Upper lobe of right lung (tissue), 1 donor: ENCODE results near the gene ANKS1B. TPM values are rescaled to one million over a fixed set of nuclear protein-coding genes. Genes with fewer than 3 reads are reported as not detected.

Experiments used
- ATAC-seq: fragments of 200-7000 bp; cut with Tn5 transposase; one replicate; pipeline ENCODE4 v1.9.1; 2020; ENCODE audit warnings: mild to moderate bottlenecking, moderate library complexity
- DNase-seq: peaks from one replicate; pipeline ENCODE4 v3.0.0-alpha.2; 2020
- H3K27ac ChIP-seq: fragments of 200-600 bp; one replicate; pipeline ENCODE4 v1.8.0; 2022
- H3K27me3 ChIP-seq: fragments of 200-600 bp; one replicate; pipeline ENCODE4 v1.8.0; 2022; ENCODE audit warnings: mild to moderate bottlenecking
- H3K36me3 ChIP-seq: fragments of 200-600 bp; one replicate; pipeline ENCODE4 v1.8.0; 2022
- H3K4me1 ChIP-seq: fragments of 200-600 bp; one replicate; pipeline ENCODE4 v1.8.0; 2022
- H3K4me3 ChIP-seq: fragments of 200-600 bp; one replicate; pipeline ENCODE4 v1.8.0; 2022; ENCODE audit warnings: mild to moderate bottlenecking
- H3K9me3 ChIP-seq: fragments of 200-600 bp; one replicate; pipeline ENCODE4 v1.8.0; 2022
- intact Hi-C: fragments of 100-400 bp; cut with DNase I; formaldehyde crosslinking; loops from one replicate; pipeline ENCODE4 v1.11.0; 2022
- total RNA-seq: library from RNA; stranded (reverse); fragmentation: NEBNext Ultra II Directional; extraction: Animal tissue kit (Norgen Biotek cat#: 25700); gene quantifications from one replicate; pipeline ENCODE4 v1.2.1, GENCODE V29; 2021
- TF ChIP-seq, protein P1 (sequence below): fragments of 200-600 bp; IDR thresholded peaks from one replicate; pipeline ENCODE4 v1.8.0; 2022; ENCODE audit warnings: antibody characterized with exemption
- donor health status: DM: no; HTN: yes; CAD: no; lungs with severe emphysema.

ANKS1B gene
- total RNA-seq, 1 donor from 2014 or later, result 5.3 TPM

DNA sequence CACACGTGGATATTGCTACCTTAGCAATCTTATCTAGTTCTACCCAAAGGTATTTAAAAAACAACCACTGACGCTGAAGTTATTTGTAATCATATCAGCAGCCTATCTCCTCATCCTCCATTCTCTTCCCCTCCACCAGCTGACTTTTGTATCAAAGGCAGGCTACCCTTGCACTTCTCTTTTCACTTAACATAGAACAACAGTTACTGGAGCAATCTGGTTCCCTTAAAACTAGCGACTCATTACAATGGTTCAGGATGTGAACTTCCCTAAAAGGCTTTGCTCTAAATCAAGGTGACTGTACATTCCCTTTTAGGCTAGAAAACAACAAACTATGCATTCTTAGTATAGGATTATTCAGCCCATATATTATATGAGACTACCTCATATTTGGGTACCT is 935.0 kb downstream of the ANKS1B start:
- TF ChIP-seq, protein P1, sequence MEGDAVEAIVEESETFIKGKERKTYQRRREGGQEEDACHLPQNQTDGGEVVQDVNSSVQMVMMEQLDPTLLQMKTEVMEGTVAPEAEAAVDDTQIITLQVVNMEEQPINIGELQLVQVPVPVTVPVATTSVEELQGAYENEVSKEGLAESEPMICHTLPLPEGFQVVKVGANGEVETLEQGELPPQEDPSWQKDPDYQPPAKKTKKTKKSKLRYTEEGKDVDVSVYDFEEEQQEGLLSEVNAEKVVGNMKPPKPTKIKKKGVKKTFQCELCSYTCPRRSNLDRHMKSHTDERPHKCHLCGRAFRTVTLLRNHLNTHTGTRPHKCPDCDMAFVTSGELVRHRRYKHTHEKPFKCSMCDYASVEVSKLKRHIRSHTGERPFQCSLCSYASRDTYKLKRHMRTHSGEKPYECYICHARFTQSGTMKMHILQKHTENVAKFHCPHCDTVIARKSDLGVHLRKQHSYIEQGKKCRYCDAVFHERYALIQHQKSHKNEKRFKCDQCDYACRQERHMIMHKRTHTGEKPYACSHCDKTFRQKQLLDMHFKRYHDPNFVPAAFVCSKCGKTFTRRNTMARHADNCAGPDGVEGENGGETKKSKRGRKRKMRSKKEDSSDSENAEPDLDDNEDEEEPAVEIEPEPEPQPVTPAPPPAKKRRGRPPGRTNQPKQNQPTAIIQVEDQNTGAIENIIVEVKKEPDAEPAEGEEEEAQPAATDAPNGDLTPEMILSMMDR, result no peak
- intact Hi-C loops, result no loop called here

DNA sequence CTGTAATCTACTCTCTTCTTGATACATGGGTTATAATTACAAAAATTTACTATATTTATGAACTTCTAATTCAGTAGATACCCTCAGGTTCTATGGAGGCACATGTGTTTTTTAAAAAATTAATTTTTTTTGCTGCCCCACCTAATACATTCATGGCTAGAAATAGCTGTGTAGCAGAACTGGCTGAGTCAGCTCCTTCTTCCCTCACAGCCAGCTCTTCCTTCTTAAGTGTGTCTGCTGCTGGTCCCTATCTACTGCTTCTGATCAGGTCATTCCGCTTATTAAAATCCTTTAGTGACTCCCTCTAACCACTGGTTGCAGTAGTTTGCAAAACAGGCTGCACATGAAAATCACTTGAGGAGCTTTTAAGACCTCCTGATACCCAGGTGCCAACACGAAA is 939.6 kb downstream of the ANKS1B start:
- TF ChIP-seq, protein P1, result no peak
- ATAC-seq, result no peak
- intact Hi-C loops, result no loop called here

More for the DNA sequence above, 935.0 kb downstream of the ANKS1B start:
- Histone ChIP-seq H3K4me1 (no peaks in the 10 kb centered on the region), H3K27ac (no peak overlapping the region), H3K27me3 (no peaks in the 10 kb centered on the region), H3K4me3 (no peak overlapping the region), H3K36me3 (no peaks in the 10 kb centered on the region), H3K9me3 (no peaks in the 10 kb centered on the region)
- peak; percentile 55 for ATAC-seq
- no peak for DNase-seq

DNA sequence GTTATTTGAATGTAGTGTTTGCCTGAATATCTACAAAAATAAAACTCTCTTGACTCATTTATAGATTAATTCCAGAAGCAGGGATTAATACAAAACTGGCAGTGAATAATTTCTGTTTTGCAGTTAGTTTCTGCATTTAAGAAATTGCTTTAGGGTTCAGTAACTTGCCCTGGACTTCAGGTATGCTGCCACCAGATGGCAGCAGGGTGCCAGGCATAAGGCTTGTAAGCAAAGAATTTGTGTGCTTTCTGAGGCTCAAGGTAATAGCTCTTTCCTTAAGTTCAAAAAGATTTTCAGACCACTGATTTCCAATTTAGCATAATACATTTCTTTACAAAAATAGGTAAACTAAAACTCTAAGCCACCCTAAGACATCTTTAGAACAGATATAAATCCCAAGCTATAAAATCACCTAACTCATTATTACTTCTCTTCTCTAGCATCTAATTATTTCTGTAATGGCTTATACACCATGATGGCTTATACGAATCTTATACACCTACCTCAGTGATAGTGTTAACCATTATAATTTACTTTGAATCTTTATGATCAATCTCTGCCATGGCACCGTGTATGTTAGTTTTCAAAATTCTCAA is 941.3 kb downstream of the ANKS1B start:
- no peaks in the 10 kb centered on the region for H3K9me3 ChIP-seq
- no peak overlapping the region for H3K27ac ChIP-seq
- ATAC-seq (peak; percentile 77), DNase-seq (peak; percentile 77)
- H3K4me1 ChIP-seq, result no peaks in the 10 kb centered on the region
- no peak overlapping the region for H3K4me3 ChIP-seq
- intact Hi-C loops, result no loop called here
- H3K36me3 ChIP-seq, result no peaks in the 10 kb centered on the region
- no peaks in the 10 kb centered on the region for H3K27me3 ChIP-seq
- TF ChIP-seq, protein P1, result peak; percentile 84

More for the DNA sequence above, 939.6 kb downstream of the ANKS1B start:
- H3K27me3 ChIP-seq, result no peaks in the 10 kb centered on the region
- H3K4me3 ChIP-seq, result no peak overlapping the region
- H3K27ac ChIP-seq, result no peak overlapping the region
- DNase-seq, result no peak
- no peaks in the 10 kb centered on the region for H3K36me3 ChIP-seq
- H3K4me1 ChIP-seq, result no peaks in the 10 kb centered on the region
- no peaks in the 10 kb centered on the region for H3K9me3 ChIP-seq

DNA sequence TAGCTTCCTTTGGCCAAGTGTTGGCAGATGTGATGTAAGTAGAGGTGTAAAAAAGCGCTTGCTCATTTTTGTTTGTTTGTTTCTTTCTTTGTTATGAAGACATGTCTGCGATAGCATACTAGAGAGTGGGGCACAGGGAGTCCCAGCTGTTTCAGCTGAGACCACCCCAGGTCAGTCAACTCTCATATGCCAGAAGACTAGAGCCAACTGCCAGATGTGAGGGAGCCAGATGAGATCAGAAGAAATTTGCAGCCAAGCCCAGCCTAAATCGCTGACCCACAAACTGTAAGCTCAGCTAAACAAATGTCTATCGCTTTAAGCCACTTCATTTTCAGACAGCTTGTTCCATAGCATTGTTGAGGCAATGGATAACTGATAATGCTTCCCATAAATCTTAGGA is 942.5 kb downstream of the ANKS1B start:
- no peak overlapping the region for H3K4me3 ChIP-seq
- no peak overlapping the region for H3K27ac ChIP-seq
- DNase-seq (no peak), ATAC-seq (no peak)
- H3K27me3 ChIP-seq, result no peaks in the 10 kb centered on the region
- intact Hi-C loops, result no loop called here
- TF ChIP-seq, protein P1, result no peak
- H3K9me3 ChIP-seq, result no peaks in the 10 kb centered on the region
- H3K4me1 ChIP-seq, result no peaks in the 10 kb centered on the region
- H3K36me3 ChIP-seq, result no peaks in the 10 kb centered on the region

DNA sequence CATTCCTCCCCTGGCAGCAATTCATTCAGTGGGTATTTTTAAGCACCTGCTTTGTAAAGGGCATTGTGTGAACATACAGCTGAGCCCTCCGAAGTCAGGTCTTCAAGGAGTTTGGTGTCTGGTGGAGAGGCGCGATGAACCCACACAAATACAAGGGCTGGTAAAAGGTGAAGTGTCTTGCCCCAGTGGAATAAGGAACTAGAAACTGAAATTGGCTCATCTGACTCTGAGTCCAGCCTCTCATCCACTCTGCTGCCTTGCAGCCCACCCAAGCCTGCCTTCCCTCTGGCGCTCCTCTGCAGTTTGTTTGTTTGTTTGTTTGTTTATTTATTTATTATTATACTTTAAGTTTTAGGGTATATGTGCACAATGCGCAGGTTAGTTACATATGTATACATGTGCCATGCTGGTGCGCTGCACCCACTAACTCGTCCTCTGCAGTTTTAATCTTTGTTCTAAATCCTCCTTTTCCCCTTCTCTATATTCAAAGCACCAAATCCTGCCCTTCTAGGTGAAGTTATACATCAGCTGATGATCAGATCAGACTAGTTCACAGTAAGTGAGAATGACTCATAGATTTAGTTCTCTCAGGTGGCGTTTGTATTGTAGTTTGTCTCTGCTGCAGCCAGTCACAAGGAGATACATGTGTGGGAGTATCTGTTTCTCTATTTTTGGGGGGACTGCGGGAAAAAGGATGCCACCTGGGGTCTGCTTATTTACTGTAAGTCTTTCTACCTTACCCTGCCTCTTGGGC is 945.2 kb downstream of the ANKS1B start:
- H3K27ac ChIP-seq, result no peak overlapping the region
- no peak for ATAC-seq
- intact Hi-C loops, result no loop called here
- H3K27me3 ChIP-seq, result no peaks in the 10 kb centered on the region
- TF ChIP-seq, protein P1, result no peak
- no peaks in the 10 kb centered on the region for H3K9me3 ChIP-seq
- no peaks in the 10 kb centered on the region for H3K4me1 ChIP-seq
- H3K36me3 ChIP-seq, result no peaks in the 10 kb centered on the region
- no peak overlapping the region for H3K4me3 ChIP-seq
- no peak for DNase-seq
